Keratinocyte (primary cell): ENCODE measurements around the gene ASAP3.

Source experiments
- EZH2 ChIP-seq: IDR thresholded peaks from one replicate; pipeline ENCODE4 v1.6.1; 2012; ENCODE audit warnings: inconsistent platforms, mild to moderate bottlenecking, low read length, moderate library complexity
- TF ChIP-seq, protein P1 (sequence below), 3 experiments: IDR thresholded peaks in 1 of 3; conservative IDR thresholded peaks in 1 of 3; optimal IDR thresholded peaks in 1 of 3; 2 replicates in 2 of 3; 3 replicates in 1 of 3; pipeline versions ENCODE3 to v1.5.1; 2011; ENCODE audit warnings: low read length in 3 of 3, mild to moderate bottlenecking in 3 of 3, moderate library complexity in 2 of 3, control low read depth in 1 of 3, inconsistent platforms in 1 of 3; ENCODE audit not compliant: insufficient read depth in 2 of 3; ENCODE audit errors: extremely low read depth in 1 of 3

GRCh38 chr1:23524163-23524562 is 40.2 kb upstream of the ASAP3 start:
- TF ChIP-seq, protein P1, sequence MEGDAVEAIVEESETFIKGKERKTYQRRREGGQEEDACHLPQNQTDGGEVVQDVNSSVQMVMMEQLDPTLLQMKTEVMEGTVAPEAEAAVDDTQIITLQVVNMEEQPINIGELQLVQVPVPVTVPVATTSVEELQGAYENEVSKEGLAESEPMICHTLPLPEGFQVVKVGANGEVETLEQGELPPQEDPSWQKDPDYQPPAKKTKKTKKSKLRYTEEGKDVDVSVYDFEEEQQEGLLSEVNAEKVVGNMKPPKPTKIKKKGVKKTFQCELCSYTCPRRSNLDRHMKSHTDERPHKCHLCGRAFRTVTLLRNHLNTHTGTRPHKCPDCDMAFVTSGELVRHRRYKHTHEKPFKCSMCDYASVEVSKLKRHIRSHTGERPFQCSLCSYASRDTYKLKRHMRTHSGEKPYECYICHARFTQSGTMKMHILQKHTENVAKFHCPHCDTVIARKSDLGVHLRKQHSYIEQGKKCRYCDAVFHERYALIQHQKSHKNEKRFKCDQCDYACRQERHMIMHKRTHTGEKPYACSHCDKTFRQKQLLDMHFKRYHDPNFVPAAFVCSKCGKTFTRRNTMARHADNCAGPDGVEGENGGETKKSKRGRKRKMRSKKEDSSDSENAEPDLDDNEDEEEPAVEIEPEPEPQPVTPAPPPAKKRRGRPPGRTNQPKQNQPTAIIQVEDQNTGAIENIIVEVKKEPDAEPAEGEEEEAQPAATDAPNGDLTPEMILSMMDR (optimal IDR thresholded peaks at IDR 0.05 in 1 of 3, IDR thresholded peaks at IDR 0.05 in 1 of 3, conservative IDR thresholded peaks at IDR 0.05 in 1 of 3; ENCODE audit: extremely low read depth in 1 of 3, insufficient read depth in 2 of 3, low read length in 3 of 3): no peak
- TF ChIP-seq EZH2: no peak
